Hematopoietic multipotent progenitor cell treated with erythropoietin and hydrocortisone succinate and interleukin-3 and kit ligand, for 6 days (in vitro differentiated cells): ENCODE measurements around the gene C10orf90.
"Not testable (repeated sequence)": the region's sequence is repeated elsewhere in the genome, so short reads cannot be mapped to it uniquely, and the experiment has no call there.

ENCODE experiments used
- DNase-seq: peaks from one replicate; pipeline ENCODE4 v3.0.0-alpha.2; 2015

The C10orf90 gene

GRCh38 chr10:126581648-126582046, 88.8 kb downstream of the C10orf90 start:
- no peak for DNase-seq

GRCh38 chr10:126580873-126581647, 89.4 kb downstream of the C10orf90 start:
- no peak for DNase-seq

GRCh38 chr10:126576336-126576735, 94.2 kb downstream of the C10orf90 start:
- DNase-seq: no peak

- no peak for DNase-seq
Measured at GRCh38 chr10:126570621-126571602, 99.6 kb downstream of the C10orf90 start.

DNA sequence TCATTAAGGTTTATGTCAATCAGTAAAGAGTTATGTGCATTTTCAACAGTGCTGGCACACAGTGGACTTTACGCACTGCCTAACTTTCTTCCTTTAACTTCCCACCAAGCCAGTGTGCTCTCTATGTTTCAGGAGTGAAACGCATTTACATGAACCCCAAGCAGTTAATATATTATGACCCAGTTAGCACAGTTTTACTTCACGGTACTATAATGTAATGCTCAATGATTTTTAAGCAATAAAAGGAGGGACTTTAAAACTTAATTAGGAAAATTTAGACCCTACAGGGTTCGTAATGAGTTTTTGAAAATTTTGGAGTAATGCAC, 100.3 kb downstream of the C10orf90 start:
- no peak for DNase-seq

GRCh38 chr10:126569513-126570244, 100.8 kb downstream of the C10orf90 start:
- no peak for DNase-seq

GRCh38 chr10:126568809-126569385, 101.6 kb downstream of the C10orf90 start:
- DNase-seq: no peak

GRCh38 chr10:126565871-126566270, 104.6 kb downstream of the C10orf90 start:
- DNase-seq: no peak

- DNase-seq: peak; percentile 3
Measured at GRCh38 chr10:126565441-126565840, 105.1 kb downstream of the C10orf90 start.

GRCh38 chr10:126564326-126564888, 106.1 kb downstream of the C10orf90 start:
- no peak for DNase-seq

DNA sequence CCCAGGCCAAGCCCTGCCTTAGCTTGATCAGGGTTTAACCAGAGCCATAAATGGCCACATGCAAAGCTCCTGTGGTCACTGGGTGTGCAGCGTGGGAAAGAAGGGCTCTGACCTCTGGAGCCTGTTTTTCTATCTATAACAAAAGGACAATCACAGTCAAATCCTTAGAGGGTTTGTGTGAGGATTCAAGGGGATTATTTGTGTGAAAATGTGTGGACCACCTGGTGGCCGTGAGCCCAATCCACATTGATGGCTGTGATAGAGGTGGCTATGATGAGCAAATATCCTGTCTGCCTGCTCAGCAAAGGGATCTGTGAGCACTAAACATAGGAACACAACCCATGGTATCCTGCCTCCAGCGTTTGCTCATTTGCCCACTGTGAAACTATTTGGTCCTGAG, 107.1 kb downstream of the C10orf90 start:
- no peak for DNase-seq

GRCh38 chr10:126561921-126562680, 108.4 kb downstream of the C10orf90 start:
- no peak for DNase-seq

- no peak for DNase-seq
Measured at GRCh38 chr10:126561294-126561920, 109.1 kb downstream of the C10orf90 start.

- DNase-seq: no peak
Measured at GRCh38 chr10:126558881-126559280, 111.6 kb downstream of the C10orf90 start.

GRCh38 chr10:126551202-126551601, 119.3 kb downstream of the C10orf90 start:
- no peak for DNase-seq

DNA sequence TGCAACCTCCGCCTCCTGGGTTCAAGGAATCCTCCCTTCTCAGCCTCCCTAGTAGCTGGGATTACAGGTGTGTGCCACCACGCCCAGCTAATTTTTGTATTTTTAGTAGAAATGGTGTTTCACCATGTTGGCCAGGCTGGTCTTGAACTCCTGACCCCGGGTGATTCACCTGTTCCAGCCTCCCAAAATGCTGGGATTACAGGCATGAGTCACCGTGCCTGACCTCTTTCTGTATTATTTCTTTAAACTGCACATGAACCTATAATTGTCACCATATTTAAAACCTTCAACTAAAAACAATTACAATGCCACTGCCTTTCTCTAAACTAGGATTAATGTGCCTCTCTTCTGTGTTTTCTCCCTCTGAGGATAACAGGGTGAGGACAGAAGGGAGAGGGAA, 119.9 kb downstream of the C10orf90 start:
- not testable (repeated sequence) for DNase-seq

- DNase-seq: no peak
Measured at GRCh38 chr10:126549344-126549743, 121.1 kb downstream of the C10orf90 start.

DNA sequence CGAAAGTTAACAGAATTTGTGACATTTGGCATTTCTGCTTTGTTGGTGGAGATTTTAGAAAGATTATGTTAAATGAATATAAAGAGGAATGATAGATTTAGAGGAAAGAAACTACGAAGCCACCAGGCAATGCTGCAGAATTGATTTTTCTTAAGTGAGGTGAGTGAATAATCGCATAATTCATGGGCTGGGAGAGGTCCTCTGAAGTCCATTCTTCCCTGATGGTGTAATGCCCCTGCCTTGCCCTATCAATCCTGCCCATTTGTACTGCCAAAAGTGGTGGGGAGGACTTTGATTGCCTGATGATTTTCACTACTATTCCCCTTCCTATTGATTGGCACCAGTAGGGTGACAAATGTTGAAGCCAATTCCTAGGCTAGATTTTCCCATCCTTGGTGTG, 125.9 kb downstream of the C10orf90 start:
- no peak for DNase-seq

DNA sequence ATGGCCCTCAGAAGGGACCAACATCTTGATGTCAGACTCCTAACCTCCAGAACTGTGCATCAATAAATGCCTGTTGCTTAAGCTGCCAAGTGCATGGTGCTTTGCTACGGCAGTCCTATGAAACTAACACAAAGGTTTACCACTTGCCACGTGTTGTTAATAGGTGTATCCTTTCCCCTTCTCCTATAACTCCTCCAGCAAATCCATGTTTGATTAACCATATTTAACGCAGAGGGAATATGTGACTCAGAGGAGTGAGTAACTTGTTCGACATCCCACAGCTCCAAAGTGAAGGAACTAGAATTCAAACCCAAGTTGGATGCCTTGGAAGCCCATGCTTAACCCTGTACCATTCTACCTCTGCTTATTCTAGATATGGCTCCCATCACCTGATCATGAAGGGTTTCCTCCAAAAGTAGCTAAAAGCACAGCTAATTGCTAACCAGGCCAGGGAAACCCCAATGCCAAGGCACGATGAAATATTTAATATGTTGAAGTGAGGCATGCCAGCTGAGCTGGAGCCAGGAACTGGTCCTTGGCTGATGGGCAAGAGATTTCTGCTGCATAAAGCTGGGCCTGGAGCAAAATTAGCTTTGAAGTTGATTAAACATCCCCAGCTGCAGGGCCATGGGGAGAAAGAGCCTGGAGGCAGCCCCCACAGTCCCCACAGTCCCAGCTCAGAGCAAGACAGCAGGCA, 131.9 kb downstream of the C10orf90 start:
- DNase-seq: no peak

DNA sequence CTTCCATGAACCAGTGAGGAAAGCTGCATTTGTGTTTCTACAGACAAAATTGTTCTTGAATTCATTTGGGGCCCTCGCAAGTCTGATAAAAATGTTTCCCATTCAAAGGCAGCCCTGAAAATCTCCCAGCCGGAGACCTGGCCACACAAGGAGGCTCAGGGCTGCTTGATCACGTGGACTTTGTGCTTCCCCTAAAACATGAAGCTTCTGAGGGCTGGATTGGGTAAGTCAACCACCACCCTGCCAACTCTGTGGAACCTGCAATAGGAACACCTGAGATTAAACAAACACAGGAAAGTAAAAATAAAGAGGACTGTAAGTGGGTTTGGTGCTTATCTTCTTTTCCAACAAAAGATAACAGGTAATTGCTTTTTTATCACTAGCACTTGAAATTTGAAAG, 133.8 kb downstream of the C10orf90 start:
- DNase-seq: no peak

GRCh38 chr10:126536148-126536547, 134.3 kb downstream of the C10orf90 start:
- no peak for DNase-seq
